Common myeloid progenitor, CD34-positive (primary cell): Measurements from ENCODE around the gene TRPM2.

Experiments used
- CTCF ChIA-PET: fragments of 350-600 bp; sonication (Branson Sonifier 250); formaldehyde crosslinking; loops from one replicate; lab custom pipeline; 2021; ENCODE audit warnings: antibody characterized with exemption; lab: Charles Lee
- POLR2A ChIA-PET: fragments of 350-600 bp; sonication (Branson Sonifier 250); formaldehyde crosslinking; loops from one replicate; lab custom pipeline; 2021; ENCODE audit warnings: antibody characterized with exemption; lab: Charles Lee
- DNase-seq, 3 donors: peaks; one replicate each; pipeline versions ENCODE4 v3.0.0 to v3.0.0-alpha.2; 2013
- H3K27ac ChIP-seq, 2 experiments: 1 replicate in 1 of 2; 2 replicates in 1 of 2; pipeline ENCODE4 v1.7.0; 2013; ENCODE audit warnings: inconsistent platforms in 2 of 2, low read length in 2 of 2, mild to moderate bottlenecking in 2 of 2, low read depth in 1 of 2, moderate library complexity in 1 of 2; ENCODE audit not compliant: severe bottlenecking in 2 of 2, insufficient read depth in 1 of 2, poor library complexity in 1 of 2
- H3K27me3 ChIP-seq, 5 experiments: replicated peaks in 2 of 5; 1 replicate in 3 of 5; 2 replicates in 2 of 5; pipeline versions ENCODE4 v1.6.1 to v1.7.0; 2013; ENCODE audit warnings: low read length in 4 of 5, mild to moderate bottlenecking in 2 of 5, moderate library complexity in 2 of 5, inconsistent platforms in 1 of 5; ENCODE audit not compliant: insufficient read depth in 5 of 5, control insufficient read depth in 4 of 5
- H3K36me3 ChIP-seq, 4 experiments: 1 replicate in 2 of 4; 2 replicates in 2 of 4; pipeline versions ENCODE4 v1.6.1 to v1.7.0; 2013; ENCODE audit warnings: low read length in 3 of 4, control low read depth in 1 of 4, mild to moderate bottlenecking in 1 of 4; ENCODE audit not compliant: control insufficient read depth in 4 of 4, insufficient read depth in 4 of 4
- H3K4me1 ChIP-seq, 4 experiments: 1 replicate in 3 of 4; 2 replicates in 1 of 4; pipeline versions ENCODE4 v1.6.1 to v1.7.1; 2013; ENCODE audit warnings: low read length in 3 of 4, mild to moderate bottlenecking in 3 of 4, control low read depth in 1 of 4, inconsistent platforms in 1 of 4, moderate library complexity in 1 of 4; ENCODE audit not compliant: control insufficient read depth in 4 of 4, insufficient read depth in 4 of 4; ENCODE audit errors: control extremely low read depth in 1 of 4
- H3K4me3 ChIP-seq, 7 experiments: 1 replicate in 4 of 7; 2 replicates in 3 of 7; pipeline versions ENCODE4 v1.5.1 to v1.7.0; 2013; ENCODE audit warnings: mild to moderate bottlenecking in 7 of 7, low read length in 6 of 7, moderate library complexity in 6 of 7, inconsistent platforms in 2 of 7, low read depth in 2 of 7, control low read depth in 1 of 7; ENCODE audit not compliant: insufficient read depth in 4 of 7, control insufficient read depth in 1 of 7; ENCODE audit errors: extremely low read depth in 1 of 7
- H3K9me3 ChIP-seq, 5 experiments: 1 replicate in 4 of 5; 2 replicates in 1 of 5; pipeline versions ENCODE4 v1.6.1 to v1.7.1; 2013; ENCODE audit warnings: low read length in 4 of 5, mild to moderate bottlenecking in 2 of 5, inconsistent platforms in 1 of 5, low read depth in 1 of 5, moderate library complexity in 1 of 5; ENCODE audit not compliant: control insufficient read depth in 4 of 5, insufficient read depth in 2 of 5; ENCODE audit errors: control extremely low read depth in 1 of 5
- WGBS: methylation state at CpG from one replicate; pipeline ENCODE4 v1.1.5; 2013; ENCODE audit not compliant: insufficient coverage; 5-methylcytosine and 5-hydroxymethylcytosine counted together

Gene TRPM2

DNA sequence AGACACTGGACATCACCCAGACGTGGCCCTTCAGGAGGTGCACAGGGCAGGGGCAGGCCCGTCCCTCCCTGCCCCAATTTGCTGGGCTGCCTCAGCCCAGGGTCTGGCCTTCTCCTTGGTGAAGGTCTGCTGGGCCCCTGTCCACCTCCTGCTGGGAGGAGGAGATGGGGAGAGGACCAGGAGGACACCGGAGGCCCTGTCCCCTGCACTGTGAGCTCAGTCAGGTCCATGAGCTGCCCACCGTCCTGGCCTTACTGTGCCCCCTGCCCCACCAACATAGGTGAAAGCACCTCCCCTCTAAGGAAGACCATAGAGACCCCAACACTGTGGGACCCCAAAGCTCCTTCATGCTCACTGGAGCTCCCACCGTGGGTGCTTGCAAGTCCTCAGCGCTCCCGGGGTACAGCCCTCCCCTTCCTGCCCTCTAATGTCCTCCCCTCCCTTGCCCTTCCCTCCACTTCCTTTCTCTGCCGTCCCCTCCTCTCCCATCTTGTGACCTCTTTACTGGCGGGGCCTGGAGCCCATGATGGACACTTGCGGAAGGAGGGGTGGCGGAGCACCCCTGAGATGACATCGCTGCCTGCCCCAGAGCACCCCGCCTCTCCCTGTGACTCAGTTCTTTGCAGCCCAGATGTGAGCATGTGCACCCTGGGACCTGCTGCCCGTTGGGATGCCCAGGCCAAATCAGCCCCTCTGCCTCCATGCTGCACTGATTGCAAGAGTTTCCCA lies 106.5 kb downstream of the TRPM2 start:
- Histone ChIP-seq H3K36me3 (no peaks in the 10 kb centered on the region), H3K9me3 (no peaks in the 10 kb centered on the region), H3K4me1 (peaks cover 0 to 11% (median 9%) of the 10 kb centered on the region in 4 experiments), H3K4me3 (no peak overlapping the region), H3K27me3 (no peaks in the 10 kb centered on the region), H3K27ac (no peak overlapping the region)
- no peak for DNase-seq
- ChIA-PET POLR2A (no interaction called here), CTCF (no interaction called here)
- 76% methylated on average over 11 of the region's 14 CpGs for WGBS

DNA sequence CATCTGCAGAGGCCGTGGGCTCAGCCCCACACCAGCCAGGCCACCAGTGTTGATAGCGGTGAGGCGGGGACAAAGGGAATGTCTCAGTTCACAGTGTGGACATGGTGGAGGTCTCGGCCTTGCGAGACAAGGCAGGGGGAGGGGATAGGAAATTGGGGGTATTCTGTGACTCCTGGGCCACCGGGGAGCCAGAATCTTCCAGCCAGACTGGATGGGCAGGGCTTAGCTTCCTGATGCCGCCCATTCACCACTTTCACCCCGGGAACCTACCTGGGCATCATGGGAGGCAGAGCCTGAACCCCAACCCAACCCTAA lies 107.0 kb downstream of the TRPM2 start:
- Histone ChIP-seq H3K36me3 (no peaks in the 10 kb centered on the region), H3K4me1 (peaks cover 0 to 10% (median 8%) of the 10 kb centered on the region in 4 experiments), H3K27me3 (no peaks in the 10 kb centered on the region), H3K27ac (no peak overlapping the region), H3K9me3 (no peaks in the 10 kb centered on the region), H3K4me3 (no peak overlapping the region)
- POLR2A ChIA-PET: no interaction called here
- CTCF ChIA-PET: no interaction called here
- WGBS: 98% methylated on average over 7 of the region's 8 CpGs
- no peak for DNase-seq

DNA sequence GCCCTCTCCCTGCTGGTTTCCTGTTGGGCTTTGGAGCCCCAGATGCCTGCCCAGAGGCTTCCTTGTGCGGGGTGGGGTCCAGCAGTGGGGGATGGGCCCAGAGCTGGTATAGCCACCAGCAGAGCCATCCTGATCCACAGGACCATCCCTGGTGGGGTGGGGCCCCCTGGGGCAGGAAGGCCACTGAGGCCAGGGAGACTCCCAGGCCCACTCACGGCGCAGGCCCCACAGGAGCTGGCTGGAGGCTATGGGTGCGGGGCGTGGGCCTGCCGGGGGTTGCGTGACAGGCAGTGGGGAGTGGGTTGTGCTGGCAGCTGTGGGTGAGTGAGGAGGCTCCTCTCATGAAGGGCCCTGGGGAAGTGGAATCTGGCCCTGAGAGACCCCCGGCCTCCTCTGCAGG lies 107.6 kb downstream of the TRPM2 start:
- no peaks in the 10 kb centered on the region for H3K36me3 ChIP-seq
- no peak overlapping the region for H3K4me3 ChIP-seq
- H3K27me3 ChIP-seq: no peaks in the 10 kb centered on the region
- no peaks in the 10 kb centered on the region for H3K9me3 ChIP-seq
- POLR2A ChIA-PET: no interaction called here
- CTCF ChIA-PET: no interaction called here
- WGBS: 95% methylated on average over 3 of the region's 8 CpGs
- no peak for DNase-seq
- H3K4me1 ChIP-seq: peaks cover 0 to 6% (median 3%) of the 10 kb centered on the region in 4 experiments
- H3K27ac ChIP-seq: no peak overlapping the region

DNA sequence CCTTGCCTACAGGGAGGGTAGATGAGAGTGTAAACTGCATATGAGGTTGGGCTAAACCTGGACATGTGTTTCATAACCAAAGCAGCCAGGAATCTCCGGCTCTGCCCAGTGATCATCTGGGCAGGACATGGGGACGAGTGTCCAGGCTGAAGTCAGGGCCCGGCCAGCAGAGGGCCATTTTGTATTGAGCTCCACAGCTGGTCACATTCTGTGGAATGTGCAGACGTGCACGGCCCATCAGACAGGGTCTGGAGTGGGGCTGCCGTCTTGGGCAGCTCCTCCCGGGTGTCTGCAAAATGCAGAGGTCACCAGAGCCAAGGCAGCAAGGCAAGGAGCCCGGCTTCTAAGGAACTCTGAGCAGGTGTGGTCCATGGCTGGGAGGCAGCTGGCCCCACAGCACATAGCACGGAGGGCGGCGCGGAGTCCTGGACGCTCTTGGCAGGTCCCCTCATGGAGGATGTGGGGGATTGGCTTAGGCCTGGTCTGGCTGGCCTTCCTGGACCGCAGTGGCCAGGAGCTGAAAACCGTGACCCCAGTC lies 108.1 kb downstream of the TRPM2 start:
- WGBS: 97% methylated on average over 11 of the region's 15 CpGs
- H3K36me3 ChIP-seq: no peaks in the 10 kb centered on the region
- H3K9me3 ChIP-seq: no peaks in the 10 kb centered on the region
- POLR2A ChIA-PET: no interaction called here
- no peaks in the 10 kb centered on the region for H3K27me3 ChIP-seq
- no peak overlapping the region for H3K27ac ChIP-seq
- no peak overlapping the region for H3K4me3 ChIP-seq
- peaks cover 0 to 4% (median 1%) of the 10 kb centered on the region in 4 experiments for H3K4me1 ChIP-seq
- CTCF ChIA-PET: no interaction called here
- DNase-seq: no peak

DNA sequence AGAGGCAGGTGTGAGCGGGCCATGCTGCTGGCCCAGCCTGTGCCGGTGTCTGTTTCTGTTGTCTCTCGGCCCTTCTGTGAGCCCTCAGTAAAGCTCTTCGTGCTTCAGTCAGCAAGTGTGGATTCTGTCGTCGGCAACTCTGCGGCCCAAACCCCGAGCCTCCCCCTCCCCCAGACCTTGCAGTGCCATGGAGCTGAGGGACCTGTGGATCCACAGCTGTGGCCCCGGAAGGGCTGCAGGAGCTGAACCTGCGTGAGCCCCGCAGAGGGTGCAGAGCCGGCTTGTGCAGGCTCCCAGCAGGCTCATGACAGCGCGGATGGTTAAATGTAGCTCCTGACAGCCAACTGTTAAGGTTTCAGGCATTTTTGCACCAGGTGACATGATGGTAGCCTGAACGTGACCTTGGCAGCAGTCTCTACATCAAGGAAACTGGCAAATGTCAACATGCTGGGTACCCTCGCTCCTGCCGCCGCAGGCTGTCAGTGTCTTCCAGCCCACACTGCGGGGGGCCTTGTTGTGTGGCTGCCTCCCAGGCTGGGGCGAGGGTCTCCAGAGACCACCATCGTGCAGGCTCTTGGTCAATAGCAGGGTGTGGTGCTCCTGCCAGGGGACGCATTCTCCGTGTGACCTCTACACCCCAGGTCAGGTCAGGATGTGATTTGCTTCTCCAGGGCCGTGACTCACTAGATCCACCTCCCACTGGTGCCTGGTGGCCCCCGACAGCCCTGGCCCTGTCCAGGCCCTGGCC lies 108.8 kb downstream of the TRPM2 start:
- 94% methylated on average over 25 of the region's 25 CpGs for WGBS
- H3K36me3 ChIP-seq: no peaks in the 10 kb centered on the region
- CTCF ChIA-PET: no interaction called here
- no peak for DNase-seq
- H3K27me3 ChIP-seq: no peaks in the 10 kb centered on the region
- H3K4me1 ChIP-seq: peaks cover 0 to 4% (median 1%) of the 10 kb centered on the region in 4 experiments
- no peak overlapping the region for H3K27ac ChIP-seq
- no peaks in the 10 kb centered on the region for H3K9me3 ChIP-seq
- H3K4me3 ChIP-seq: no peak overlapping the region
- POLR2A ChIA-PET: no interaction called here

DNA sequence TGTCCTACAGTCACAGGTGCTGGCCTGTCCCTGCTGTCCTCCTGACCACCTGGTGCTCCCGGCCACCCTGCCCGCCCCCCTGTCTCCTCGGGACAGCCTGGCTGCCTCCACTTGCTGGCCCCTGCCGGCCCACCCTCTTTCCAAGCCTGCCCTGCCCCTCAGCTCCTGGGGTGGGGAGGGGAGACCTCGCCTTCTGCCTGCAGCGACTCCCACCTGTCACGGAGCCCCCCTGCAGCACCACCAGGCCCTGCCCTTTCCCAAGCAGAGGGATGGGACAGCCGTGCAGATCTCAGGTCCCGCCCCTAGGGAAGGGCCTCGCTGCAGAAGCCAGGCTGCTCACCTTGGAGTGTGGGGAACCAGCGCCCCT lies 109.4 kb downstream of the TRPM2 start:
- ChIA-PET CTCF (no interaction called here), POLR2A (no interaction called here)
- WGBS: 100% methylated on average over 4 of the region's 11 CpGs
- Histone ChIP-seq H3K36me3 (no peaks in the 10 kb centered on the region), H3K27me3 (no peaks in the 10 kb centered on the region), H3K4me3 (no peak overlapping the region), H3K27ac (no peak overlapping the region), H3K9me3 (no peaks in the 10 kb centered on the region), H3K4me1 (peaks cover 0 to 4% (median 1%) of the 10 kb centered on the region in 4 experiments)
- no peak for DNase-seq

DNA sequence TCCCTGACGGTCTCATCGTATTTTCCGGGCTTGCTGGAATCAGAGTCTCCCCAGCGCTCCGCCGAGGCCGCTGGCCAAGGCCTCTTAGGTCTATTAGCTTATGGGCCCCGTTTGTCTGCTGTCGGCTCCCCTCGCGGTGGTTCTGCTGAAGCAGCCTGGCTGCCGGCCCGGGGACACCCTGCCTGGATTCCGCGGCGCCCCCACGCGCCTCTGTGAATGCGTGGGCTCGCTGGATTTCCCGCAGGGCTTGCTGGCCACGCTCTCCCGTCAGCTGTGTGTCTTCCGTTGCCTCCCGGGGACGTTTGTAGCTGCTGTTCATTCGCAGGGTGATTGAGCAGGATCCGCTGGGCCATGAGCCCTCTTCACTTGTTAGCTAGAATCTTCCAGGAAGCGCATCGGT lies 110.3 kb downstream of the TRPM2 start:
- POLR2A ChIA-PET: no interaction called here
- CTCF ChIA-PET: no interaction called here
- H3K27me3 ChIP-seq: no peaks in the 10 kb centered on the region
- no peak overlapping the region for H3K27ac ChIP-seq
- H3K4me3 ChIP-seq: no peak overlapping the region
- DNase-seq: no peak
- peaks cover 0 to 4% (median 1%) of the 10 kb centered on the region in 4 experiments for H3K4me1 ChIP-seq
- 85% methylated on average over 27 of the region's 30 CpGs for WGBS
- no peaks in the 10 kb centered on the region for H3K36me3 ChIP-seq
- H3K9me3 ChIP-seq: no peaks in the 10 kb centered on the region
